Suppressor macrophage (primary cell): ENCODE data around the gene MRPS2.
A peak's percentile ranks its signal among the peaks of the same experiment; 100 is the strongest.
"Not testable (repeated sequence)": the region's sequence is repeated elsewhere in the genome, so short reads cannot be mapped to it uniquely, and the experiment has no call there.

Experiments
- DNase-seq, 4 experiments: peaks; one replicate each; pipeline ENCODE4 v3.0.0-alpha.2; 2020 to 2022
- total RNA-seq, 17 experiments: gene quantifications; one replicate each; lab custom pipeline; 2026; ENCODE audit warnings: mixed read lengths in 6 of 17, inconsistent platforms in 3 of 17; lab: John Stamatoyannopoulos, UW

The MRPS2 gene
- total RNA-seq, result 7.9 to 26.8 (median 14.6) reads per million in 17 experiments

DNA sequence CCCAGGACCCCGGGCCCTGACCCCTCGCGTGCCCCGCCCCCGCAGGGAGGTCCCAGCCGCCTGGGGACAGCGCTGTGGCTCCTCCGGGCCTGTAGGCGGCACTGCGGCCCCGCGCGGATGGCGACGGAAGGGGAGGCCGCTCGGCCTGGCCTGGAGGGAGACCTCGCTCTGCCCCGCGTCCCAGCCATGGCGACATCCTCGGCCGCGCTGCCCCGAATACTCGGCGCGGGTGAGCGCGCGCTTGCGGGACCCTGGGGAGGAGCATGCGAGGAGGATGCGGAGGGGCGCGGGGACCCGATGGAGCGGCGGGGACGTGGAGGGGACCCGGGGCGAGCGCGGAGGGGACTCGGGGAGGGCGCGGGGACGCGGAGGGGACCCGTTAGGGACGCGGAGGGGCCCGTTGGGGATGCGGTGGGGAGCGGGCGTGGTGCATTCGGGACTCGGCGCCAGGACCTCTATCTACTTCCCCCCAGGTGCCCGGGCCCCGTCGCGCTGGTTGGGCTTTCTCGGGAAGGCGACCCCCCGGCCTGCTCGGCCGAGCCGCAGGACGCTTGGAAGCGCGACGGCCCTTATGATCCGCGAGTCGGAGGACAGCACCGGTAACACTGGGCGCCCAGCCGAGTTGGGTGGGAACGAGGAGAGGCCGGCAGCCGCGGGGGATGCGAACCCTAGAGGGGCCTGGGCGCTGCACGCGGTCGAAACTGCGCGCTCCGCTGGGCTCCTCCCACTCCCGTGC, at the start of gene MRPS2:
Gene MRPS2 (plus strand): TSS at position 158 of the 736 bp plus-strand sequence. CDS start 29 bp downstream, at position 187.
- peak; percentile 92 to 97 (median 94) for DNase-seq

GRCh38 chr9:135450956-135451355, 49.5 kb upstream of the MRPS2 start:
- no peak for DNase-seq

- not testable (repeated sequence) for DNase-seq
These were observed 48.6 kb upstream of the MRPS2 start for GRCh38 chr9:135451909-135452308.

DNA sequence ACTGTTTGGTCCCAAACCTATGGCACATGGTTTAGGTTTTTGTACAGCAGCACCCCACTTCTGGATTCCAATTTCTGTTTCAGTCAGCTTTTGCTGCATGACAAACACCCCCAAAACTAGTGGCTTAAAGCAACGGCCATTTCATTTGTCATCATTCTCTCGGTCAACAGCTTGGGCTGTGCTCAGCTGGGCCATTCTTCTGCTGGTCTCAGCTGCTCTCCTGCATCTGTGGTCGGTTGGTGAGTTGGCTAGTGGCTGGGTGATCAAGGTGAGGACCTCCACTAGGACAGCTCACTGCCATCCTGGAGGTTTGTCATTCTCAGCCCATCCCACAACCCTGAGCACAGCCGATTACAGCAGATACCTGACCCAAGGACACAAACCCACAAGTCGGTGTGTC, 45.7 kb upstream of the MRPS2 start:
- DNase-seq, result no peak

DNA sequence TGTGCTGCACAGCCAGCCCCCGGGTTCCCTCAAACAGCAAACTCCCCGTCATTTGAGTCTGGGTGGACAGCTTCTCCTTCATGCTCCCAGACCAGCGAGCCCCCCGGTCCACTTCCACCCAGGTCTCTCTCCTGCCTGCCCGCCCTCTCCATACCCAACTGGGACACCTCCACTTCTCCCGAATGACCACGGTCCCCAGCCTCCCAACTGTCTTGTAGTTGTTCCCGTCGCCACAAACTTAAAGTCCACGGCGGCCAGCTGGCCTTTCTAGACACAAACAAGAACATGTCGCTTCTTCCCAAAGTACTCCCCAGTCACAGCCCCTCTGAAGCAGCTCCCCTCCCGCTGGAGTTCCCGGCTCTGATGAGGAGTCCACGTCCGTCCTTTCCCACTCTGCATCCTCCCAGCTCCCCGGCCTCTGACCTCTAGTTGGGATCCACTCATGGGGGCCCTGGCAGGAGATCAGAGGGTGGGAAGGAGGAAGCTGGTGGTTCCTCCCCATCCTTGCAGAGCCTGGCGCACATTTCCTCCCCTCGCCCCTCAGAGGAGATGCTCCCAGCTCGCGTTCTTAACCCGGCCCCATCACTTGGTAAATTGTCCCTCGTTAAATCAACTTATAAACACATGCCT, 45.0 kb upstream of the MRPS2 start:
- DNase-seq, result no peak

GRCh38 chr9:135456436-135457104, 43.9 kb upstream of the MRPS2 start:
- DNase-seq, result no peak

DNA sequence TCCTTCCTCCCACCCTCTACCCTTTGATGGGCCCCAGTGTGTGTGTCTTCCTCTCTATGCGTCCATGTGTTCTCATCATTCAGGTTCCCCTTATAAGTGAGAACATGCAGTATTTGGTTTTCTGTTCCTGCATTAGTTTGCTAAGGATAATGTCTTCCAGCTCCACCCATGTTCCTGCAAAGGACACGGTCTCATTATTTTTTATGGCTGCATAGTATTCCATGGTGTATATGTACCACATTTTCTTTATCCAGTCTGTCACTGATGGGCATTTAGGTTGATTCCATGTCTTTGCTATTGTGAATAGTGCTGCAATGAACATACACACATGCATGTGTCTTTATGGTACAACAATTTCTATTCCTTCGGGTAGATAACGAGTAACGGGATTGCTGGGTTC, 42.0 kb upstream of the MRPS2 start:
- not testable (repeated sequence) for DNase-seq

- DNase-seq, result no peak
These were observed 38.5 kb upstream of the MRPS2 start for GRCh38 chr9:135461936-135462335.

DNA sequence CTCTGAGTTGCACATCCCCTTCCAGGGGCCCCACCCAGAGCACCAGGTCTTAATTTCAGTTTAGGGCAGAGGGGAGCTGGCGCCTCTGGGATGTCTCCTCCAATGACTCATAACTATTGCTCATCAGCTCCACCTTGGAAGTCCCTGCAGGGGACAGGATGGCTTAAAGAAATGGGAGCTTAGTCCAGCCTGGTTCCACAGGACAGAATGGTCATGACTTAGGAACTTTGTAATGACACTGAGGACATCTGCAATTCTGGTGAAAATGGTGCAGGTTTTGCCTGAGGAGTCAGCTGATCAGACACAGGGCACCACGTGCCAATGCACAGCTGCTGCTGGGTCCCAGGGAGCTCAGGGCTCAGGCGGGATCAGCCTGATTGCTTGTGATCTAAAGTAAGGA, 37.3 kb upstream of the MRPS2 start:
- peak in 1 of 4 experiments; percentile 16 for DNase-seq

- DNase-seq, result no peak
These were observed 36.3 kb upstream of the MRPS2 start for GRCh38 chr9:135464181-135464580.

DNA sequence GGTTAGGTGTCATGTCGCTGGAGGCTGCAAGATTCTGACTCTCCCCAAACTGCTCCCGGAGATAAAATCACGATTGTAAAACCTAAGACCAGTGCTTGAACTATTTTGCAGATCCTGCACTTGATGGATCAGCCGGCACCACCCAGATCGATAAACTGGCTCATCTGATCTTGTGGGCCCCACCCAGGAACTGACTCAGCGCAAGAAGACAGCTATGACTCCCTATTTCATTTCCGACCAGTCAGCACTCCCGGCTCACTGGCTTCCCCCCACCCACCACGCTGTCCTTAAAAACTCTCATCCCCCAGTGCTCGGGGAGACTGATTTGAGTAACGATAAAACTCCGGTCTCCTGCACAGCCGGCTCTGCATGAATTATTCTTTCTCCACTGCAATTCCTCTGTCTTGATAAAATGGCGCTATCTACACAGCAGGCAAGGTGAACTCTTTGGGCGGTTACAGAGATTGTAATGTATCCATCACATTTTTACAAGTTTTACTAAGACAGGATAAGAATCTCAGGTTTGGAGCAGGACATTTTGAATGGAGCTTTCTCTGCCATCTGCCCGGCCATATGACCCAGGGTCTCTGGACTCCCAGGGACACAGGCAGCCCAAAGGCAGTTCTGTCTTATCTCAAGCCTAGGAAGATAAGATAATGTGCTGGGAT, 31.5 kb upstream of the MRPS2 start:
- peak; percentile 31 to 69 (median 56) for DNase-seq

DNA sequence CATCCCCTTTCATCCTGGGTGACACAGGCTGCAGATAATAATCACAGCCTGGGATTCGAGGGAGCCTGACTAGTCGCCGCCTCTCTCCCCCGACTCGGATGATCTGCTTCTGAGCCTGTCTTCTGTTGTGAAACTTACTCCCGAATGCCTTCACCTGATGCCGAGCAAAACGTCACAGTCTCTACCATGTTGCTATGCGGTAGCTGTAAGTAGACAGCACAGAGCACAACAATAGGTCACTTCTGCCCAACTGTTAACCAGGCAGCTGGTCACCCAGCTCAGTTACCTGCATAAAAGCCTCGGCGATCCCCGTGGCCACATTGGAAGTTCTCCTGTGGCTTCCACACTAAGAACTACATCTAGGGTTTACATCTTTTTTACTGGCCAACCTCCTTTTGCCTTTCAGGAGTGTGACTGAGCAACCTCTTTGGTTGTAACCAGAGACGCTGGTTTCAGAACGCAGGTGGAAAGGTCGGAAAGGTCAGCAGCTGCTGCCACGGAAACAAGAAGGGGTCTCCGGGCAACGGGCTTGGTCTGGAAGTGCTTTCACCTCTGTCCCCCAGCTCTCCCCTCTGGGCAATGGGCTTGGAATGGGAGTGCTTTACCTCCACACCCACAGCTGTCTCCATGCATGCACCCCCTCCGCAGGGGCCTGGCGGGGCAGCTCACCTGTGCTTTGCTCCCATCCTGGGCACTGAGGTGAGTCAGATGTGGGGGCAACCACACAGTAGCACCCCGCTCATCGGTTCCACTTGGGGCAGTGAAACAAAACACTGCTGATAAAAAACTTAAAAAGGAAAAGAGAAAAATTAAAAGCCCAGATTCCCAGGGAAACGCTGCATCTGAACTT, 28.5 kb upstream of the MRPS2 start:
- DNase-seq, result no peak

DNA sequence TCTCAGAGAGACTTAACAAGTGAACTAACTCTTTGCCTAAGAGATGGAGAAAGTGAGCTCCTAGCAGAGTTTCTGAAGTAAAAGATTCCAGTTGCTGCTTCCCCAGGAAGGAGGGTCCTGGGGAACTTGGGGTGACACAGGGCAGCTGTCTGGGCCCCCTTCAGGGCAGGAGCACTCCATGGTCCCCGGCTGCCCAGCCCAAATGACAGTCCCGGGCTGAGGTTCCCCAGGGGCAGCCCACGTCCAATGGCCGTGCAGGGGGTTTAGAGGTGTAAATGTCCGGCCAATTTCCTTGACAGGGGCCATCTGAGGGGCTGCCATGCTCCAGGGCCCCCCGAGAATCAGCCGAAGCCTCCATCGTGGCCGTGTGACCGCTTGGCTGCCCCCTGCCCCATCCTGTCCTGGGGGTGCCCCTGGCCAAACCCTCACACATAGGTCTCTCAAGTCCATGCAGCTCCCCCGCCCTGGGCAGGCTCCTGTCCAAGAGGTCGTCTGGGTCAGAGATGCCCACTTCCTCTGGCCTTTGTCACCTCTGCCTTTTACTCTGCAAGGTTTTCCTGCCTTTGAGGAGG, 26.4 kb upstream of the MRPS2 start:
- DNase-seq, result no peak

- DNase-seq, result peak; percentile 12 to 65 (median 47)
These were observed 25.6 kb upstream of the MRPS2 start for GRCh38 chr9:135474915-135475314.

- no peak for DNase-seq
These were observed 23.7 kb upstream of the MRPS2 start for GRCh38 chr9:135476561-135477355.

GRCh38 chr9:135478191-135478590, 22.3 kb upstream of the MRPS2 start:
- DNase-seq, result no peak

DNA sequence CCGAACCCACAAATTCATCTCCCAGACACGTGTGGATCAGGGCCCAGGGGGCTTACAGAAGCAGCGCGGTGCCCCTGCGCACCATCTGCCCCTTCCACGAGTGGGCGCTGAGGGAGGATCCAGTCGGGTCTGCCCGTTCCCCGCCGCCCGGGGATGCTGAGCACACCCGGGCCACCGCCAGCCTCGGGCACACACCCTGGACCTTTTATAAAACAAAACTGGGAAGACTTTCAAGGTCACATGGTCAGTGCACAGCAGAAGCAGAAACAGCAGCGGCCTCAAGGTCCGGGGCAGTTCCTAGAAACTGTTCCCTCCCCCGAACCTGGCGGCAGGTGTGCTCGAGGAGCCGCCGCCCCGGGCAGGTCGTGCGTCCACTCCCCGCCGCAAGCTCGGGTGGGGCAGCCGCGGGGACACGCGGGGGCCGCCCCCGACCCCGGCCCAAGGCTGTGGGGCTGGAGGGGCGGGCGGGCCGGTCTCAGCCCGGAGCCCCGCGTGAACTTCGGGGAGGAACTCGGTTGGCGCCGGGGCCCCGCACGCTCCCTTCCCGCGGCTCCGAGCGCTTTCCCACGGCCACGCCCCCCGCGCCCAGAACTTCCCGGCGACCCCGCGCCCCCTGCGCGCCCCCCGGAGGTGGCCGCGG, 21.5 kb upstream of the MRPS2 start:
- peak; percentile 49 to 72 (median 66) for DNase-seq

- DNase-seq, result peak; percentile 7 to 64 (median 43)
These were observed 20.9 kb upstream of the MRPS2 start, which contains the start of gene PPP1R26 for GRCh38 chr9:135479469-135480052. Gene PPP1R26, plus strand, starts transcription at chr9:135479782. Its CDS starts 4,729 bp downstream, at chr9:135484511.

DNA sequence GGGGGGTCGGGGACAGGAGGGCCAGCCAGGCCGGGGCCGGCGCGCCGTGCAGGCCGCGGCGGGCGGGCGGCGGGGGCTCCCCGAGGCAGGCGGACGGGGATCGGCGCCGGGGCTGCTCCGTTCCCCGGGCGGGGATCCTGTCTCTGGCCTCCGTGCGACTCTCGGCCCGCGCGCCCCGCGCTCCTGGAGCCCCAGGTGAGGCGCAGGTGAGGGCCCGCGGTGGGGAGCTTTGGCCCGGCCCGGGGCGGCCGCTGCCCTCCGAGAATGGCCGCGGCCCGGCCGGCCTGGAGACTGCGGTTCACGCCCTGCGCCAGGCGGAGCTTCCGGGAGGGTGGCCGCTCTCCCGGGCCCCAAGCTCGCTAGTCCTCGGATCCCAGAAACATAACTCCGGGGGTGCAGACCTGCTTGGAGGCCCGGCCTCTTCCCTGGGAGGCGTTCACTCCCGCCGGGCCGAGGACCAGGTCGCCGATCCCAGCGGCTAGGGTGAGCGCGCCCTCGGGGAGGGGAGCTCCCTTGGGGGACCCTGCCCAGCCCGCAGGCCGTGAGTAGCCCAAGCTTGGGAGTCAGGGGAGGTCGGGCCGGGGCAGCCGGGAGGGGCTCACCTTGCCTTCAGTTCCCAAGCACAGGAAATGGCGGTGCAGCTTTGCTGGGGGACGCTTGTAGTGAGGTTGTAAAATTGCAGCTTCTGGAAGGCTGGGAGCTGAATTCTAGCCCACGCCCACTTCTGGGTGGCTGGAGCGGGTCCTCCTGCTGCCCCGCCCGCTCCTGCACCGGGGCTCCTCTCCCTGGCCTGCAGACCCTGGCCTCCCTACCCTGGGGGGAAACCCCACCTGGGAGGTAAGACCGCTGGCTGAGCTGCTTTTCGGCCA, 20.2 kb upstream of the MRPS2 start:
- DNase-seq, result peak; percentile 41 to 80 (median 58)
